HG02981 (cell line): ENCODE results near the gene MAML2.
"Not testable (repeated sequence)": the region's sequence is repeated elsewhere in the genome, so short reads cannot be mapped to it uniquely, and the experiment has no call there.

Experiments used
- ATAC-seq: cut with Tn5 transposase; IDR thresholded peaks from one replicate; pipeline ENCODE4 v1.9.1; 2021; ENCODE audit warnings: mild to moderate bottlenecking, moderate library complexity; ENCODE audit not compliant: unreplicated experiment

MAML2 gene

GRCh38 chr11:96272529-96273222 lies 70.3 kb downstream of the MAML2 start:
- peak; percentile 66 for ATAC-seq

GRCh38 chr11:96271777-96272176 lies 71.2 kb downstream of the MAML2 start:
- no peak for ATAC-seq

DNA sequence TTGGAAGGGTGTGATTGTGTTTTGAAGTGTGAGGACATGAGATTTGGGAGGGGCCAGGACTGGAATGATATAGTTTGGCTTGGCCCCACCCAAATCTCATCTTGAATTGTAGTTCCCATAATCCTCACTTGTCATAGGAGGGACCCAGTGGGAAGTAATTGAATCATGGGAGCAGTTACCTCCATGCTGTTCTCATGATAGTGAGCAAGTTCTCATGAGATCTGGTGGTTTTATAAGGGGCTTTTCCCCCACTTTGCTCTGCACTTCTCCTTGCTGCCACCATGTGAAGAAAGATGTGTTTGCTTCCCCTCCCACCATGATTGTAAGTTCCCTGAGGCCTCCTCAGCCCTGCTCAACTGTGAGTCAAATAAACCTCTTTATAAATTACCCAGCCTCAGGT lies 71.6 kb downstream of the MAML2 start:
- not testable (repeated sequence) for ATAC-seq

DNA sequence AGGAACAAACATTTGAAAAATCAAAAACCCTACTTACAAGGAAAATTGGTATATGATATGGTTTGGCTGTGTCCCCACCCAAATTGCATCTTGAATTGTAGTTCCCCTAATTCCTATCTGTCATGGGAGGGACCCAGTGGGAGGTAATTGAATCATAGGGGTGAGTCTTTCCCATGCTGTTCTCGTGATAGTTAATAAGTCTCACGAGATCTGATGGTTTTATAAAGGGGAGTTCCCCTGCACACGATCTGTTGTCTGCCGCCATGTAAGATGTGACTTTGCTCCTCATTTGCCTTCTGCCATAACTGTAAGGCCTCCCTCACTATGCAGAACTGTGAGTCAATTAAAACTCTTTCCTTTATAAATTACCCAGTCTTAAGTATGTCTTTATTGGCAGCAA lies 74.5 kb downstream of the MAML2 start:
- not testable (repeated sequence) for ATAC-seq

DNA sequence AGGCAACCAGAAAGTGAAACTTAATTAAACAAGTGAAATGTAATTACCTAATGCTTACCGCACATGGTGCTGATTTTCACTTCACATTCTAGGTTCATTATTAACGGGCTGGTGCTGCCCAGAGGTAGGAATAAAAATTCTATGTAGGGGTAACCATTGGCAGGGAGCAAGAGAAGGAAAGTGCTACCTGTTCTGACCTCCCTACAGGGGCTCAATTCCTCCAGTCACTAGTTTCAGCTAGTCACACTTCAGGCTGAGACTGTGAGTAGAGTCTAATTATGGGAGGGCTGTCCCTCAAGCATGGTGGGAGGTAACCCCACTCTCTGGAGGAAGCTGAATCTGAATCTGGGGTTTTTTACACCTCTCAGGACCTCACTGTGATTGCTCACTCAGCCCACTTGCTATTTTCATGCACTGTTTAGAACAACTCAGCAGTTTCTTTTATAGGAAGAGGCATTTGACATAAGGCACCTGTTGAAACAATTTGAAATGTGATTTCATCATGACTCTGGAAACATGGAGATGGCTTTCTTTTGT lies 75.4 kb downstream of the MAML2 start:
- peak; percentile 95 for ATAC-seq

DNA sequence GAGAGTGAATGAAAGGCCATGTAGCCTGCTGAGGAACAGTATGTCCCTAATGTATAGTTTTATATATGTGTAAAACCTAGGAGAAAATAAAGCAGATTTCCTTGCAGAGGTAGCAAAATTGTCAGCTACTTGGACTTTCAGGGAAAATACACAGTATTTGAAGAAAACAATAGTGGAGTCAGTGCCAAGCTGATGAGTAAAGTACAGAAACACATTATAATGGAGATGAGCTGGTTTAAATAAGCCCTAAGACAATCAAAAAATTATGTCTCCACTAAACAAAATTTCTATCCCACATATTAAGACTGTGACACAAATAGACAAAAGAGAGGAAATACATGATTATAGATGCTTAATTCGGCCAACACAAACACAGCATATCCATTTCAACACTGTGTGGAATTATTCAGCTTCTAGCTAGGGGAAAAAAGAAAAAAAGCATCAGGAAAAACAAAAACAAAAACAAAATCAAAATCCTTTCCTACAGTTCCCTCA lies 75.9 kb downstream of the MAML2 start:
- no peak for ATAC-seq

GRCh38 chr11:96265972-96266371 lies 77.0 kb downstream of the MAML2 start:
- no peak for ATAC-seq

DNA sequence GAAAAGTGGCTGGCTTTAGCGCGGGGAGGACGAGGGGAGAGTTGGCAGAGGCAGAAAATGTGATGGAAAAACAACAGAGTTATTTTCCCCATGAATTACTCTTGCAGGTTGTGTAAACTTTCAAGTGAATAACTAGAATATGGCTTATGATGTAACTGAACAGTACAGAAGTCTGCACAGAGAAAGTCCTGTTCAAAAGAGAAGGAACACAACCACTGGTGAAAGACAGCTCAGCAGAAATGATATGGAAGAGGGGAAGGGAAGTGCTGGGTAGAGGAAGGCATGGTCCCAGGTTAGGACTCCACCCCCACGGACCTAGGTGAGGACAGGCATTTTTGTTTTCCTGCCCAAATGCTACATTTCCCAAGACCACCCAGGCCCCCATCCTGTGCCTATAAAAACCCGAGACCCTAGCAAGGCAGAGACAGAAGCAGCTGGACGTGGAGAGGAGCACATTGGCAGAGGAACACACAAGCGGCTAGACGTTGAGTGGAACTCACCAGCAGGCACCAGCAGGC lies 77.7 kb downstream of the MAML2 start:
- ATAC-seq, result no peak

DNA sequence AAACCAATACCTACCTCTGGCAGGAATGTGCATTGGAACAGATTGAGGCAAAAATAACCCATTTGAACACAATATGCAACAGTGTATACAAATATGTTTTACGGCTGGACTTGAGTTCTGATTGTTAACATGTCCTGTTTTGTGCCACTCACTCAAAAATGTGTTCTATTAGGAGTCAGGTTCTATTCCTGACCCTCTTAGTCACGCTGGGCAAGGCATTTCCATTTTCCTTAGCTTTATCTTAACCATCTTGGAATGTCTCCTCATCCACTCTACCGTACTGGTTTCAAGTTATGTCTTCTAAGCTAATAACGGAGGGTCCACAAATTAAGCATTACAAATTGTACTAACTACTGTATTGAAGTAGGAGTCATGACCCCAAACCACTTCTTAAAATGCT lies 78.6 kb downstream of the MAML2 start:
- no peak for ATAC-seq

GRCh38 chr11:96263238-96263763 lies 79.7 kb downstream of the MAML2 start:
- ATAC-seq, result no peak

DNA sequence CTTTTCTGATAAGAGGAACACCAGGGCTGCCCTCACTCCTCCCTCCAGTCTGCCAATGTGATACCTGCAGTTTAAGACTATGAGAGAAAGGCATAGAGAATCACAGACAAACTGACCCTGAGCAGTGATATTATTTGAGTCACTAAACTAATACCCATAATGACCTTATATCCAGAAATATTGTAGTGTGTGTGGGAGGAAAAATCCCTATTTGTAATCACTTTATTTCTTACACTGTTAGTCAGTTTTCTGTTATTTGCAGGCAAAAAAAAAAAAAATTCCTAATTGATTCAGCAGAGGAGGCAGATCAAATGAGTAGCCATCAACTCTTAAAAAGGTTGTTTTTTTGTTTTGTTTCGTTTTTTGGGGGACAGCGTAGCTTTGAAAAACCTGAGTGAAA lies 82.5 kb downstream of the MAML2 start:
- ATAC-seq, result no peak

GRCh38 chr11:96260067-96260511 lies 82.9 kb downstream of the MAML2 start:
- no peak for ATAC-seq

- ATAC-seq, result no peak
Measured at GRCh38 chr11:96259134-96259830, 83.7 kb downstream of the MAML2 start.

DNA sequence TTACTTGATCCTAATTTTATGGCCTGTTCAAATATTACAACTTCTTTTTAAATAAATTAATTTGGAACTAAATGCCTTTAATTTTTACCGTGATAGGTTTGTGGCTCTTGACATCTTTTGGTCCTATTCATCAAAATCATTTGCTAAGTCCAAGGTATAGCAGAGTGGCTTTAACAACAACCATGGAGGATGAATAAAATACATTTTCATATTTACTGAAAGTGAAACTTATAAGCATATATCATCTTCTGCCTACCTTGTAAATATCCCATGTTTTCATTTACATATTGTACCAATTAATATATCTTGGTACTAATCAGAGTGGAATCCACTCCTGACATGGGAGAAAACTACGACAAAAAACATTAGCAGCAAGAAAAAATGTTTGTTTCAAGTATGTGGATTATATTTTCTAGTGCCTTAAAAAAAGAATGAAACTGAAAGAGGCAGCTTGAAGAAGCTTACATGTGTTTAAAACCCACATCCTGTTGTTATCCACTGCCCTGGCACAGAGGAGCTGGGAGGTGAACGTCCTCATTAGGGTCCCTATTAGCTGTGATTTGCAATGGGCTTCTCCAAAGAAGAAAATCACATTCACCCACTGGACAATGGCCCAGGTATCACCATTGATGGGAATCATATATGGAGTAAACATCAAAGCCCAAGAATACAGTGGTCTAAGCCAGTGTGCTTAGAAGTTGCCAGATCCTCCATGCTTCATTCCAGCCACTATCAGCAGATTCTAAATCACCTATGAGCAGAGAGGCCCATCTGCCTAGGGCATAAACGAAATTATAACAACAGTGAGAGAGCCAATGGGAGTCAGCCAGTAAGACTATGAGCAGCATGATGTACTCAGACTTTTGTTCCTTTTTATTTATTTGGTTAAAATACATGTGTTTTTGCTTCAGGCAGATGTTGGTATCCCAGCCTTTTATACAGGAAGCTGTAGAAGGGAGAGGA lies 84.7 kb downstream of the MAML2 start:
- ATAC-seq, result peak; percentile 77

GRCh38 chr11:96257036-96257435 lies 86.0 kb downstream of the MAML2 start:
- no peak for ATAC-seq

DNA sequence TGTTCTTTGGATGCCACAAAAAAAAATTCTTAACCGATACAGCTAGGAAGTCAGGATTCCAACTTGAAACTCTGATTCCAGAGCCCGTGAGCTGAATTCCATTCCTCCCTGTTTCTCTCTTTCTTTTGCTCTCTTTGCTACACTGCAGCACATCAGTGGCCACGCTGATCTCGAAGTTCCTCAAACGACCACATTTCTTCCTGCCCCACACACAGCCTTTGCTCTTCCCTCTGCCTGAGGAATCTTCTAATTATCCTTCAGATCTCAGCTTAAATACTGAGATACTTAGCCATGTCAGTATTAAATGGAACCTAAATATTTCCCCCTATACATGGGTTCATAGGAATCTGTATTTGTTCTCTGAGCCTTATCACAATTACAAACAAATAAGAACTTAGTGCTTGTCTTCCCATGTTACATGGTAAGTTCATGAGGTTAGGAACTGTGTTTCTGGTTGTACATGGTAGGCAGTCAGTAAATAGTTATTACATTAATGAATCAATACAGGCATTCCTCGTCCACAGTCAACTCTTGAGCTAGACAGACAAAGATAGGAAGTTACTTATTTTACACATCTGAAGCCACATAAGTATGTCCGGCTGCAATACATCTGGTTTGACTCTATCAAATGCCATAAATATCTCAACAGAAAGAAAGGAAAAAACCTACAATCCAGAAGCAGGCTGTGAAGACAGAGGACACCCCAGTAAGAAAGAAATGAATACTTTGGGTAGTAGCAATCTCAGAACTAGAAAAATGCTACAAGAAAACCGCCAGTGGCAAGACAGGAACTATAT lies 86.6 kb downstream of the MAML2 start:
- no peak for ATAC-seq

DNA sequence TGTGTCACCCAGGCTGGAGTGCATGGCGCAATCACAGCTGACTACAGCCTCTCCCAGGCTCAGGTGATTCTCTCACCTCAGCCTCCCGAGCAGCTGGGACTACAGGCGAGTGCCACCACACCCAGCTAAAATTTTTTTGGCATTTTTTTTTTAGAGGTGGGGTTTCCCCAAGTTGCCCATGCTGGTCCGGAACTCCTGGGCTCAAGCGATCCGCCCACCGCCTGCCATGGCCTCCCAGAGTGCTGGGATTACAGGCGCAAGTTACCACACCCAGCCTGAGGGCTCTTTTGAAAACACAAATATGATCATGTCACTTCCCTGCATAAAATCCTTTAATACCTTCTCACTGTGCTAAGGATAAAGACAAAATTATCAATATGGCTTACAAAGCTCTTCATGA lies 88.1 kb downstream of the MAML2 start:
- ATAC-seq, result no peak

DNA sequence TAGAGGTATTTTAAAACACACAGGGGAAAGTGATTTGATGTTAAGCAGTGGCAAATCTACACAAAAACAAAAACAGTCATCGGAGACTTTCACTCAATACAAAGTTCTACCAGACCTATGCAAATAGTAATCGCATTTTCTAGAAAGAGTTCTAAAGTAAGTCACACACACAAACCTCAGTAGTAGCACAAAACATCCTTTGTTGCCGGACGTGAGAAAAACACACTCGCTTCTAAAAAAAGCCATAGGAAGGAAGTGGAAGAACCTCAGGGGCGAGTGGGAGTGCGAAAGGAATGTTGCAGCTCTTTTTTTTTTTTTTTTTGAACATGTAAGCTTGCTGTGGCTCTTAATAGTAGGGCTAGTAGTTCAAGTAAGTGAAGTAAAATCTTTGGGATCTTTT lies 88.9 kb downstream of the MAML2 start:
- peak; percentile 38 for ATAC-seq

DNA sequence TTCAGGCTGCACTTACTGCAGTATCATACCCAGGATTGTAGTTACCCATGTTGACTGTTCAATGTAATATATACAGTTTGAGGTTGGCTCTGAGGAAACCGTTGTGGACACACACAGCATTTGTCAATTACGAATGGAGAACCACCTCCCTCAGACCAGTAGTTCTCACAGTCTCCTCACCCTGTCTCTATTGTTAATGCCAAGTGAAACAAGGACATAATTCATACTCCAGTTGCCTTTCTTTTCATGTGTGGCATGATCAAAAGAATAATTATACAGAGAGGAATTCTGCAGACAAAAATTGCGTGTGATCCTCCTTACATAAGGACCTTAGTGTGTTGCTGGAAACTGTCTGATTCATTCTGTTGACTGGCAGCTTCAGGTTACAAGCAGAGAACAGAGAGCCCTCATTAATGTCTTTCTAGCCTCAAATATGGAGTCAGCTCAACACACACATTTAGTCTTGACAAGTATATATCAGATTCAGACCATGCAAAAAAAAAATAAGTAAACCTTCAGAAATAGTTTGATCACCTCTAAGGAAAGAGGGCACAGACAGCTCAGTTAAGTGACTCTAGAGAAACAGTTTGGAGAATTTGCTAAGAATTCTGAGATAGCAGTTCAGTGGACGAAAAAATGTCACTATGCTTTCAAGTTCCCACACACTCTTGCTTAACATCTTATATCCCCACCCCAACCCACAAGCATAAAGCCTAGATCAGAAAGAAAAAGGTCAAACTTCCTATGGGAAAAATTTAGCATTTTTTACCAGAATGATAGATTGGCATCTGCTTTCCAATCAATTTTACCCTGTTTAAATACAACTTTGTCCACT lies 96.1 kb downstream of the MAML2 start:
- no peak for ATAC-seq
